Activated naive CD4-positive, alpha-beta T cell treated with Interleukin-2 at 50 U/mL for 16 hours (primary cell): ENCODE data around the gene ANTXRL.
A peak's percentile ranks its signal among the peaks of the same experiment; 100 is the strongest.
"Not testable (repeated sequence)": the region's sequence is repeated elsewhere in the genome, so short reads cannot be mapped to it uniquely, and the experiment has no call there.

ENCODE experiments used
- DNase-seq: peaks from one replicate; pipeline ENCODE4 v3.0.0-alpha.2; 2020

The ANTXRL gene

DNA sequence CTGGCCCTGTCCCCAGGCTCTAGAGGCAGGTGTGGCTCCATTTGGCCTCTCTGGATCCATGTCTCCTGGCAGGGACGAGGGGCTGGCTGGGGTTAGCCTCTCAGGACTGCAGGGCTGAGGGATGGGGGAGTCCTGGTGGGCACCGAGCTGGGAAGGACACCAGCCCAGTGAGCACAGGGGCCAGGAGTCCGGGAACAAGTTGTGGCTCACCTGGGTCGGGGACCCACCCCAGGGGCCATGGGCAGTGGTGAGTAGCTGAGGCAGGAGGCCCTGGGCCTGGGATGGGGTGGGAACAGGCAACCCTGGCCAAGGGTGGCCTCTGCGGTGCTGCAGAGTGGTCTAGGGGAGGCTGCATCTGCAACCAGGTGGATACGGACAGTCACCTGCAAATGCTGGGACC, 24.1 kb downstream of the ANTXRL start:
- peak; percentile 0 for DNase-seq

- DNase-seq, result peak; percentile 1
Observed at GRCh38 chr10:46311501-46311951, 24.7 kb downstream of the ANTXRL start.

DNA sequence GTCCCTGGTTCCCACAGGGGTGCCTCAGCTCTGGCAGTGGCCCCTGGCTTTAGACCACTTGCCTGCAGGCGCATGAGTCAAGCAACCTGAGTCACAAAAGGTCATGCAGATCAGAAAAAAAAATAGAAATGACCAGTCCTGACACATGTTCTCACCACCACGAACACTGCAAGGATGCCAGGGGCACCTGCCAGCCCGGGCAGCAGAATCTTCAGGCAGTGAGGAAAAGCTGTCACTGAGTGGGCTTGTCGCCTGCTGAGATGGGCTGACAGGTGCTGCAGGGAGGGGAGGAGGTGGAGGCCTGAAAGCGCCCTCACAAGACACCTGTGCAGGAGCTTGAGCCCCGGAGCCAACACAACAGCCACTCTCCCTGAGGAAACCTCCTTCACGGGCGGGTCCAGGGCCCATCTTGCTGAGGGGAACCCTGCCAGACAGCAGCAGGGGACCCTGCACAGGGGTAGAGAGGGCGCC, 25.2 kb downstream of the ANTXRL start:
- DNase-seq, result peak; percentile 0

DNA sequence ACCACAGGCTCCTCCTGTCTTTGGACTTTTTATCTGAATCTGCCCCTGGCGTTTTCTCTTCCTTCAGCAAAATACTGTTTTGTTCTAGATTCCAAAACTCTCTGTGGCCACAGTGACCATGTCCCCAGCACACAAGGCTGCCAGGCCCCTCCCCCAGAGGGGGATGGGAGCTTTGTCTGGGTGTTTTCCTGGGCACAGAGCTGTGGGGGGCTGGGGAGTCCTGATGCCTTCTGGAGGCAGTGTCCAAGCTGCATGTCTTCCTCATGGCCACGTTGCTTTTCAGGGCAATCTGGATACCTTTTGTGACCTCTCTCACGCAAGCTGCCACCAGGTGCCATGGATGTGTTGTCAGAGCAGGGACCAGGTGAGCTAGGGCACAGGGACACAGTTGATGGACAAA, 26.2 kb downstream of the ANTXRL start:
- no peak for DNase-seq

GRCh38 chr10:46314071-46314470, 27.3 kb downstream of the ANTXRL start:
- peak; percentile 1 for DNase-seq

GRCh38 chr10:46315071-46315860, 28.5 kb downstream of the ANTXRL start:
- DNase-seq, result not testable (repeated sequence)

GRCh38 chr10:46317370-46317769, 30.6 kb downstream of the ANTXRL start:
- no peak for DNase-seq

GRCh38 chr10:46317889-46318288, 31.1 kb downstream of the ANTXRL start:
- DNase-seq, result no peak

- no peak for DNase-seq
Observed at GRCh38 chr10:46318799-46319198, 32.0 kb downstream of the ANTXRL start.

DNA sequence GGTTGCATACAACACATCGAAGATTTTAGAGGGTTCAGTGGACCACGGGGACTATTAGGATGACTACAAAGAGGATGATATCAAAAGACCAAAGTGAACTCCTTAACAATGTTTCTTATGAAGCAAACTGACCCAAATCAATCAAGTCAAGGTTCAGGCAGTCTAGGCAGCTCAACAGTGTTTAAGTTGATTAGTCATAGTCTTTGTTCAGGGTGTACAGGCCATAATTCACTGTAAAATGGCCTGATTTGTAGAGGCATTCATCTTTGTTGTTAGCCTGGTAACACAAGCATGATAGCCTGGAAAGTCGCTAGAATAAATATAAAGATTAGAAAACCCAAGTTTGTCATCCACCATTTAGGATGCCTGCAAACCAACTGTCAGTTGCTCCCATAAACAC, 32.6 kb downstream of the ANTXRL start:
- DNase-seq, result no peak

GRCh38 chr10:46321770-46322169, 35.0 kb downstream of the ANTXRL start:
- no peak for DNase-seq

GRCh38 chr10:46323176-46323575, 36.4 kb downstream of the ANTXRL start:
- no peak for DNase-seq

GRCh38 chr10:46325021-46325420, 38.2 kb downstream of the ANTXRL start:
- DNase-seq, result no peak

GRCh38 chr10:46326066-46326465, 39.3 kb downstream of the ANTXRL start:
- DNase-seq, result no peak

GRCh38 chr10:46326971-46327370, 40.2 kb downstream of the ANTXRL start:
- no peak for DNase-seq

- DNase-seq, result no peak
Observed at GRCh38 chr10:46327685-46328084, 40.9 kb downstream of the ANTXRL start.

DNA sequence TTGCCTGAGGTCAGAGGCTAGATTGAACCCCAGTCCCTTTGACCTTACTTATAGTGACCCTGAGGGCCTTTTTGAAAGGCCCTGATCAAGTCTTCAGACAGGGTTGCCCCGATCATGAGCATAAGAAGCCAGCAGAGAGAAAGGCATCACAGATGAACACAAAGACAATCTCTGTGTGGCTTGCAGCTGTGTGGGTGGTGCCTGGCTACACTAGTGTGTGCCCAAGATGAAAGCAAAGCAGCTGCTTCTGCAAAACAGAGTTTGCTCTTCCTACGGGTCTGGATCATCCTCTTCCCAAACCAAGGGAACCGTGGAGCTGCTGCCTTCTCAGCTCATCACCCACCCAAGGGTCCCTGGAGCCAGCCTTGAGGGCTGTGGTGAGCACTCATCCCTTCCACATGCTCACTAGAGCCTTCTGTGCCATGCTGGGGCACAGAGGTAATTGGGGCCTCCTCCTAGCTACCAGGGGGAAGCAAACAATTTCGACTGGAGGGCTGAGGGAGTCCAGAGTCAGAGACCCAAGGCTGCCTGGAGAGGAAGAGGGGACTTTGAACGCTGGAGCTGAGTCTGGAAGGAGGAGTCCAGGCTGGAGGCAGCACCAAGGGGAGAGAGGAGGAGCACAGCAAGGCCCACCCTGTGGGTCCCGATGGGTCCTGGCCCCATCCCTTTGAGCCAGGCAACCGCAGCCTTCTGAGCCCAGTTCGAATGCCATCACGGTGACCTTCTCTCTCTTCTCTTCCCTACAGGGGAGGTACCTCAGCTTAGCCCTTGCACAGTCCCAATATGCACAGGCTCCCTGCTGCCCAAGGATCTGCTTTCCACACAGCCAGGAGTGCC, 42.3 kb downstream of the ANTXRL start:
- no peak for DNase-seq

DNA sequence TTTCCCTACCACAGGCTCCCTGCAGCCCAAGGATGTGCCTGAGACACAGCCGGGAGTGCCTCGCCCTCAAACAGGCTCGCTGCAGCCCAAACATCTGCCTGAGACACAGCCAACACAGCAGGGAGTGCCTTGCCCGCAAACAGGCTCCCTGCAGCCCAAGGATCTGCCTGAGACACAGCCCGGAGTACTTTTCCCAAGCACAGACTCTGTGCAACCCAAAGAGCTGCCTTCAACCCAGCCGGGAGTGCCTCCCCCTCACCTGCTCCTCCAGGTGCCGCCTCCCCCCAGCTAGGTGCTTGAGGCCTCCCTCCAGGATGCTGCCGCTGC, 42.9 kb downstream of the ANTXRL start:
- no peak for DNase-seq

- no peak for DNase-seq
Observed at GRCh38 chr10:46330894-46331293, 44.1 kb downstream of the ANTXRL start.

- DNase-seq, result not testable (repeated sequence)
Observed at GRCh38 chr10:46365484-46365883, 78.7 kb downstream of the ANTXRL start.

GRCh38 chr10:46367209-46367608, 80.4 kb downstream of the ANTXRL start:
- not testable (repeated sequence) for DNase-seq

GRCh38 chr10:46367666-46368240, 81.0 kb downstream of the ANTXRL start:
- not testable (repeated sequence) for DNase-seq

DNA sequence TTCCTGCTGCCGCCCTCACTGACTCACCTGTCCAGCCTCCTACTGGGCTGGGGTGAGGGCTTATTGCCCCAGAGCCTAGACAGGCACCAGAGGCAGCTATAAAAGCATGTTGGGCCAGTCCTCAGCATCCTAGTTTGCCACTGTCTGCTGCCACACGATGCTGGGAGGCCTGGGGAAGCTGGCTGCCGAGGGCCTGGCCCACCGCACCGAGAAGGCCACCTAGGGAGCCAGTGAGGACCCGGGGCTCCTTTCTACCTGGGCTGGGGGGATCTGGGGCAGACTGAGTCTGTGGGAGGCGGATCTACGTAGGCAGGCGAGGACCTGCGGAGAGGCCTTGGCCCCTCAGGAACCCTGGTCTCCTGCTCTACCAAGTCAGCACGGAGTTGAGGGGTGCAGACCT, 82.2 kb downstream of the ANTXRL start:
- DNase-seq, result not testable (repeated sequence)

- DNase-seq, result not testable (repeated sequence)
Observed at GRCh38 chr10:46374410-46374809, 87.6 kb downstream of the ANTXRL start.
